ENCODE results near the gene TMEM213.

DNA sequence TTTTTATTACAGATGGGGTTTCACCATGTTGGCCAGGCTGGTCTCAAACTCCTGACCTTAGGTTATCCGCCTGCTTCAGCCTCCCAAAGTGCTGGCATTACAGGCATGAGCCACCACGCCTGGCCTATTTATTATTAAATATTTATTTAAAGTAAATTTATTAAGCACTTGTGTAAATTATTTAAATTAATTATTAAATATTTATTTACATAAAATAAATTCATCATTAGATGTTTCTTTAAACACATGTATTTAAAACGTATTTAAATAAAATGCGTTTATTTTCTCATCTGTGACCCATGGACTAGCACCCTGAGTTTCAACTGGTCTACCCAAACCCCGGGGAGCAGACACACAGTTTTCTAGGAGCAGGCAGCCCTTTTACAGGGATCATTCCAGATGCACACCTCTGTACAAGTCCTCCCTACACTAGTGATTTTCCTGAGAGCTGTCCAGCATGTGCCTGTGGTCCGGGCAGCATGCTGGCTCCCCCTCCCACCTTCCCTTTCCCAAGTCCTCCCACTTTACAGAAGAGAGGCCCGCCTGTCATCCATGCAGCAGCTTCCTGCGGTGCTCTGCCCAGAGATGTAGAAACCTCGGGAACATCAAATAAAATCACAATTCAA is 89.4 kb downstream of the TMEM213 start:
- TF ChIP-seq CTCF (conservative IDR thresholded peaks at IDR 0.05), result no peak
- TF ChIP-seq EZH2 (IDR thresholded peaks at IDR 0.05; ENCODE audit: low read depth), result no peak
